CD14-positive monocyte (primary cell): Measurements from ENCODE around the gene UBE2E2. TPM values are rescaled to one million over a fixed set of nuclear protein-coding genes. Genes with fewer than 3 reads are reported as not detected.

Experiments
- DNase-seq, 3 donors: peaks; one replicate each; pipeline ENCODE4 v3.0.0-alpha.2; 2011 to 2022
- H2AFZ ChIP-seq: 2 replicates; pipeline ENCODE4 v1.6.0; 2012; ENCODE audit warnings: mild to moderate bottlenecking, low read depth, low read length, inconsistent platforms; ENCODE audit not compliant: insufficient read depth, poor library complexity, severe bottlenecking
- H3K27ac ChIP-seq, 2 donors: 1 replicate in 1 of 2; 2 replicates in 1 of 2; pipeline ENCODE4 v1.5.1; 2012 to 2013; ENCODE audit warnings: low read length in 2 of 2, control low read depth in 1 of 2, inconsistent platforms in 1 of 2, low read depth in 1 of 2, mild to moderate bottlenecking in 1 of 2
- H3K27me3 ChIP-seq, 2 donors: one replicate each; pipeline versions ENCODE4 v1.6.0 to v1.6.1; 2011 to 2013; ENCODE audit warnings: low read length in 2 of 2; ENCODE audit not compliant: control insufficient read depth in 2 of 2, insufficient read depth in 2 of 2
- H3K36me3 ChIP-seq, 2 donors: replicated peaks in 1 of 2; 1 replicate in 1 of 2; 2 replicates in 1 of 2; pipeline versions ENCODE4 v1.5.1 to v1.6.1; 2012 to 2013; ENCODE audit warnings: low read length in 2 of 2, control low read depth in 1 of 2, inconsistent platforms in 1 of 2, mild to moderate bottlenecking in 1 of 2; ENCODE audit not compliant: insufficient read depth in 2 of 2, control insufficient read depth in 1 of 2
- H3K4me1 ChIP-seq, 2 donors: 1 replicate in 1 of 2; 2 replicates in 1 of 2; pipeline versions ENCODE4 v1.5.1 to v1.6.1; 2012 to 2013; ENCODE audit warnings: low read length in 2 of 2, control low read depth in 1 of 2, inconsistent platforms in 1 of 2, mild to moderate bottlenecking in 1 of 2, moderate library complexity in 1 of 2; ENCODE audit not compliant: insufficient read depth in 2 of 2, control insufficient read depth in 1 of 2
- H3K4me2 ChIP-seq: replicated peaks from 2 replicates; pipeline ENCODE3; 2012; ENCODE audit warnings: low read length, moderate library complexity, mild to moderate bottlenecking; ENCODE audit not compliant: poor library complexity, severe bottlenecking; ENCODE audit errors: extremely low read depth
- H3K4me3 ChIP-seq, 3 experiments: fragments of 200-600 bp in 1 of 3; sonication (generic) in 1 of 3; replicated peaks in 1 of 3; 1 replicate in 2 of 3; 2 replicates in 1 of 3; pipeline ENCODE4 v1.5.1; 2011 to 2013; ENCODE audit warnings: low read length in 3 of 3, mild to moderate bottlenecking in 3 of 3, control low read depth in 2 of 3, low read depth in 2 of 3, inconsistent platforms in 1 of 3, moderate library complexity in 1 of 3
- H3K79me2 ChIP-seq: 2 replicates; pipeline ENCODE4 v1.6.0; 2012; ENCODE audit warnings: mild to moderate bottlenecking, control low read depth, inconsistent platforms, low read length, moderate library complexity; ENCODE audit not compliant: insufficient read depth
- H3K9ac ChIP-seq: 2 replicates; pipeline ENCODE4 v1.6.0; 2017; ENCODE audit warnings: low read length, mild to moderate bottlenecking; ENCODE audit not compliant: insufficient read depth, poor library complexity, severe bottlenecking
- H3K9me3 ChIP-seq, 2 donors: replicated peaks in 1 of 2; 1 replicate in 1 of 2; 2 replicates in 1 of 2; pipeline versions ENCODE4 v1.5.1 to v1.6.1; 2012 to 2013; ENCODE audit warnings: low read length in 2 of 2, control low read depth in 1 of 2; ENCODE audit not compliant: control insufficient read depth in 1 of 2, insufficient read depth in 1 of 2
- H4K20me1 ChIP-seq: 2 replicates; pipeline ENCODE4 v1.6.0; 2012; ENCODE audit warnings: mild to moderate bottlenecking, low read length, control low read depth, moderate library complexity; ENCODE audit not compliant: insufficient read depth
- H3K27ac Mint-ChIP-seq, 7 donors: one replicate each; pipeline ENCODE4 v1.8.0; 2020; ENCODE audit warnings: mild to moderate bottlenecking in 7 of 7, mixed read lengths in 7 of 7, moderate library complexity in 6 of 7, inconsistent platforms in 2 of 7
- H3K27me3 Mint-ChIP-seq, 3 donors: one replicate each; pipeline ENCODE4 v1.8.0; 2021 to 2022; ENCODE audit warnings: low read depth in 3 of 3, mild to moderate bottlenecking in 3 of 3, mixed read lengths in 3 of 3, moderate library complexity in 3 of 3, inconsistent platforms in 1 of 3
- H3K36me3 Mint-ChIP-seq, 2 donors: one replicate each; pipeline ENCODE4 v1.8.0; 2020; ENCODE audit warnings: mixed read lengths in 2 of 2, inconsistent platforms in 1 of 2, mild to moderate bottlenecking in 1 of 2
- H3K4me1 Mint-ChIP-seq: one replicate; pipeline ENCODE4 v1.8.0; 2020; ENCODE audit warnings: mild to moderate bottlenecking, mixed read lengths
- H3K4me3 Mint-ChIP-seq, 2 donors: one replicate each; pipeline ENCODE4 v1.8.0; 2020; ENCODE audit warnings: mild to moderate bottlenecking in 2 of 2, mixed read lengths in 2 of 2, moderate library complexity in 1 of 2
- H3K9me3 Mint-ChIP-seq, 7 donors: one replicate each; pipeline ENCODE4 v1.8.0; 2020 to 2022; ENCODE audit warnings: mixed read lengths in 7 of 7, mild to moderate bottlenecking in 6 of 7, moderate library complexity in 6 of 7, inconsistent platforms in 2 of 7
- CTCF ChIP-seq: fragments of 200-600 bp; IDR thresholded peaks from one replicate; pipeline ENCODE4 v1.8.0; 2022; ENCODE audit warnings: antibody characterized with exemption, mild to moderate bottlenecking
- WGBS: methylation state at CpG from one replicate; pipeline ENCODE4 v1.1.5; 2013; ENCODE audit warnings: missing lambda C conversion rate; ENCODE audit not compliant: insufficient coverage; 5-methylcytosine and 5-hydroxymethylcytosine counted together
- intact Hi-C, 2 donors: fragments of 100-400 bp; cut with micrococcal nuclease; formaldehyde crosslinking; loops; one replicate each; pipeline versions ENCODE4 v1.15.0 to v1.15.1; 2023
- polyA plus RNA-seq, 3 donors: library from polyadenylated mRNA; depleted of rRNA in 1 of 3; unstranded in 2 of 3; stranded (reverse) in 1 of 3; fragments of 300-500 nt in 2 of 3; fragments of >200 nt in 1 of 3; fragmentation: Illumina TruSeq in 2 of 3; gene quantifications; 1 replicate in 2 of 3; 2 replicates in 1 of 3; pipeline ENCODE4 v1.2.3, GENCODE V29; 2012 to 2021

The UBE2E2 gene
- polyA plus RNA-seq, 3 donors: 25.8 to 78.0 (median 66.3) TPM

DNA sequence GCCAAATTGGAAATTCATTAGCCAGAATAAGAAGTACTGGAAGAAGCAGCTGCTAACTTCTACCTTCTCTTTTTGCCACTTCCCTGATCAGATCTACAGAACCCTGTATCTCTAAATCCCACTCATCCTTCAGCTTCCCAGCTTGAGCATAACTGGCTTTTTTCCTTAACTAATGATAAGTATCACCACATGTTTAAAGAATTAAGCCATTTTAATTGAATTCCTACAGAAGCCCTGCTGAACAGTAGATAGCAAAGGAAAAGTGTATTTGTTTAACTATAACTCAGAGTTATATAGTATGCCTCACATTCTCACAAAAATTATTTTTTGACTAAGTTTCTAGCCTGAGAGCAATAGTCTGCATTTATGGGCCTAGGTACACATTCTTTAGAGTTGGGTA lies 262.4 kb downstream of the UBE2E2 start:
- Histone ChIP-seq H3K27me3 (no peaks in the 10 kb centered on the region), H3K4me3 (no peak overlapping the region), H3K9me3 (peaks cover 5% of the 10 kb centered on the region in 2 donors), H3K79me2 (no peaks in the 10 kb centered on the region), H3K36me3 (no peaks in the 10 kb centered on the region), H3K4me2 (no peak overlapping the region), H2AFZ (no peak overlapping the region), H3K9ac (no peak overlapping the region), H3K4me1 (no peaks in the 10 kb centered on the region), H3K27ac (no peak overlapping the region), H4K20me1 (peaks cover 13% of the 10 kb centered on the region)
- H3K4me1 Mint-ChIP-seq: peaks cover under 1% of the 10 kb centered on the region
- intact Hi-C loops: no loop called here
- no peak for TF ChIP-seq CTCF
- peaks cover 0 to 3% of the 10 kb centered on the region in 2 donors for H3K36me3 Mint-ChIP-seq
- no peak for DNase-seq
- H3K27ac Mint-ChIP-seq: no peak overlapping the region
- no peaks in the 10 kb centered on the region for H3K27me3 Mint-ChIP-seq
- no peak overlapping the region for H3K4me3 Mint-ChIP-seq
- peaks cover 4 to 13% (median 10%) of the 10 kb centered on the region in 7 donors for H3K9me3 Mint-ChIP-seq

GRCh38 chr3:23468203-23468602 lies 265.1 kb downstream of the UBE2E2 start:
- H3K79me2 ChIP-seq: no peaks in the 10 kb centered on the region
- peaks cover 4 to 13% (median 10%) of the 10 kb centered on the region in 7 donors for H3K9me3 Mint-ChIP-seq
- H3K27ac ChIP-seq: no peak overlapping the region
- intact Hi-C loops: no loop called here
- no peaks in the 10 kb centered on the region for H4K20me1 ChIP-seq
- peaks cover 0 to 3% of the 10 kb centered on the region in 2 donors for H3K36me3 Mint-ChIP-seq
- no peak overlapping the region for H3K27ac Mint-ChIP-seq
- H3K4me1 Mint-ChIP-seq: no peaks in the 10 kb centered on the region
- no peak overlapping the region for H3K4me3 Mint-ChIP-seq
- H3K36me3 ChIP-seq: no peaks in the 10 kb centered on the region
- no peaks in the 10 kb centered on the region for H3K27me3 ChIP-seq
- WGBS: no CpG with 5 or more reads among the region's 1 CpG
- no peak for TF ChIP-seq CTCF
- no peak overlapping the region for H3K9ac ChIP-seq
- no peak for DNase-seq
- H2AFZ ChIP-seq: no peak overlapping the region
- no peak overlapping the region for H3K4me2 ChIP-seq
- H3K9me3 ChIP-seq: peaks cover 5% of the 10 kb centered on the region in 2 donors
- H3K27me3 Mint-ChIP-seq: no peaks in the 10 kb centered on the region
- H3K4me1 ChIP-seq: no peaks in the 10 kb centered on the region
- H3K4me3 ChIP-seq: no peak overlapping the region
